Measurements from ENCODE around the gene LHPP. TPM values are rescaled to one million over a fixed set of nuclear protein-coding genes. Genes with fewer than 3 reads are reported as not detected.
A peak's percentile ranks its signal among the peaks of the same experiment; 100 is the strongest.

LHPP gene
- total and polyA plus RNA-seq, 11 donors = 5.6 to 23.5 (median 13.2) TPM

GRCh38 chr10:124619195-124619594, 157.6 kb downstream of the LHPP start:
- intact Hi-C loops (cut with DNase I) = loop anchor here in 2 of 10 donors (5.0 to 10.0 kb wide), 2 partner anchors 52 to 54 kb away; no protein-coding TSS in a partner anchor
- Histone ChIP-seq H3K36me3 (peaks cover 0 to 48% (median 5%) of the 10 kb centered on the region in 9 donors), H3K27me3 (no peaks in the 10 kb centered on the region), H3K27ac (no peak overlapping the region), H3K9me3 (no peaks in the 10 kb centered on the region), H3K4me1 (peaks cover 0 to 71% (median 32%) of the 10 kb centered on the region in 12 donors), H3K4me3 (no peak overlapping the region)
- no peak for TF ChIP-seq POLR2A (IDR thresholded peaks at IDR 0.05)
- TF ChIP-seq, protein P1, sequence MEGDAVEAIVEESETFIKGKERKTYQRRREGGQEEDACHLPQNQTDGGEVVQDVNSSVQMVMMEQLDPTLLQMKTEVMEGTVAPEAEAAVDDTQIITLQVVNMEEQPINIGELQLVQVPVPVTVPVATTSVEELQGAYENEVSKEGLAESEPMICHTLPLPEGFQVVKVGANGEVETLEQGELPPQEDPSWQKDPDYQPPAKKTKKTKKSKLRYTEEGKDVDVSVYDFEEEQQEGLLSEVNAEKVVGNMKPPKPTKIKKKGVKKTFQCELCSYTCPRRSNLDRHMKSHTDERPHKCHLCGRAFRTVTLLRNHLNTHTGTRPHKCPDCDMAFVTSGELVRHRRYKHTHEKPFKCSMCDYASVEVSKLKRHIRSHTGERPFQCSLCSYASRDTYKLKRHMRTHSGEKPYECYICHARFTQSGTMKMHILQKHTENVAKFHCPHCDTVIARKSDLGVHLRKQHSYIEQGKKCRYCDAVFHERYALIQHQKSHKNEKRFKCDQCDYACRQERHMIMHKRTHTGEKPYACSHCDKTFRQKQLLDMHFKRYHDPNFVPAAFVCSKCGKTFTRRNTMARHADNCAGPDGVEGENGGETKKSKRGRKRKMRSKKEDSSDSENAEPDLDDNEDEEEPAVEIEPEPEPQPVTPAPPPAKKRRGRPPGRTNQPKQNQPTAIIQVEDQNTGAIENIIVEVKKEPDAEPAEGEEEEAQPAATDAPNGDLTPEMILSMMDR (IDR thresholded peaks at IDR 0.05) = no peak
- ATAC-seq = no peak
- DNase-seq = no peak
- WGBS, 4 donors = 70 to 85% (median 77%) methylated on average over 8 to 9 of the region's 9 CpGs

- Histone ChIP-seq H3K9me3 (no peaks in the 10 kb centered on the region), H3K36me3 (peaks cover 0 to 48% (median 5%) of the 10 kb centered on the region in 9 donors), H3K4me3 (no peak overlapping the region), H3K27me3 (no peaks in the 10 kb centered on the region), H3K4me1 (peaks cover 0 to 77% (median 38%) of the 10 kb centered on the region in 12 donors), H3K27ac (no peak overlapping the region)
- DNase-seq = no peak
- TF ChIP-seq, protein P1 (IDR thresholded peaks at IDR 0.05) = no peak
- TF ChIP-seq POLR2A (IDR thresholded peaks at IDR 0.05) = no peak
- 84 to 87% (median 86%) methylated on average over 22 to 26 of the region's 26 CpGs for WGBS, 4 donors
- intact Hi-C loops (cut with DNase I) = loop anchor here in 6 of 10 donors (5.0 to 10.0 kb wide), 6 partner anchors 53 to 85 kb away; no protein-coding TSS in a partner anchor
- no peak for ATAC-seq
These were observed 158.3 kb downstream of the LHPP start for GRCh38 chr10:124619802-124620490.

DNA sequence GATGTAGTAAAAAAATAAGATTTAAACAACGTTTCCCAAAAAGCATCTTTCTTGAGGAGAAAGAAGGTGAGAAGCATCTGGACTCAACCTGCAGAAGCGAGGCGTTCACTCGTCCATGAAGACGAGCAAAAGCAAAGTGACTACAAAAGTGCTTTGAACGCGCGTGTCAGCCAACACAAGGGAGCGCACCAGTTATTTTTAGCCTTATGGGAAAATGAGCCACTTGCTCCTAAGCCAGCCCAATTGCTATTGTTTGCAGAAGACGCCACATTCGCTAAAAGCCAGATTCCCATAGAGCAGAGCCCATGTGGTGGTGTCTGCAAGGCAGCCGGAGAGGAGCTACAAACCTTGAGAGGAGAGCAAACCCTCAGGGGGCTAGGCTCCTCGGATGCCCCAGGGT, 160.0 kb downstream of the LHPP start:
- peaks cover 0 to 94% (median 54%) of the 10 kb centered on the region in 12 donors for H3K4me1 ChIP-seq
- H3K36me3 ChIP-seq = peaks cover 0 to 46% (median 5%) of the 10 kb centered on the region in 9 donors
- DNase-seq (no peak), ATAC-seq (peak; percentile 6 to 37 (median 22))
- no peaks in the 10 kb centered on the region for H3K9me3 ChIP-seq
- H3K27ac ChIP-seq = peak overlapping the region in 11 of 12 donors; percentile 15 to 80 (median 65)
- intact Hi-C loops (cut with DNase I) = loop anchor here in 4 of 10 donors (2.0 to 10.0 kb wide), 6 partner anchors 57 to 123 kb away; partner anchors contain the start of gene FAM53B (in 1 of the 4)
- 40 to 50% (median 43%) methylated on average over 13 of the region's 13 CpGs for WGBS, 4 donors
- TF ChIP-seq, protein P1 (IDR thresholded peaks at IDR 0.05) = peak in 4 of 12 donors; percentile 13 to 41 (median 25)
- TF ChIP-seq POLR2A (IDR thresholded peaks at IDR 0.05) = no peak
- H3K27me3 ChIP-seq = no peaks in the 10 kb centered on the region
- H3K4me3 ChIP-seq = no peak overlapping the region

- DNase-seq (no peak), ATAC-seq (peak in 3 of 4 donors; percentile 3 to 6 (median 3))
- H3K4me1 ChIP-seq = peaks cover 0 to 99% (median 59%) of the 10 kb centered on the region in 12 donors
- H3K27me3 ChIP-seq = no peaks in the 10 kb centered on the region
- peaks cover 0 to 41% (median 5%) of the 10 kb centered on the region in 9 donors for H3K36me3 ChIP-seq
- H3K9me3 ChIP-seq = no peaks in the 10 kb centered on the region
- intact Hi-C loops (cut with DNase I) = loop anchor here in 4 of 10 donors (2.0 to 10.0 kb wide), 6 partner anchors 57 to 123 kb away; partner anchors contain the start of gene FAM53B (in 1 of the 4)
- TF ChIP-seq, protein P1 (IDR thresholded peaks at IDR 0.05) = no peak
- no peak for TF ChIP-seq POLR2A (IDR thresholded peaks at IDR 0.05)
- H3K4me3 ChIP-seq = peak overlapping the region in 1 of 12 donors; percentile 0
- 69 to 85% (median 72%) methylated on average over 10 to 13 of the region's 13 CpGs for WGBS, 4 donors
- peak overlapping the region in 11 of 12 donors; percentile 15 to 80 (median 65) for H3K27ac ChIP-seq
These were observed 160.5 kb downstream of the LHPP start for GRCh38 chr10:124622158-124622557.

Measured in heart left ventricle (tissue), 16 donors.